SK-N-SH treated with all-trans-retinoic acid at 6 μM for 48 hours (cell line): Measurements from ENCODE around the gene ATPAF2.

Experiments used
- ARNTL ChIP-seq: fragments of 450-650 bp; formaldehyde crosslinking; IDR thresholded peaks from 2 replicates; pipeline ENCODE4 v1.5.0; 2020; ENCODE audit warnings: low read depth, mild to moderate bottlenecking, moderate library complexity, borderline replicate concordance
- BACH2 ChIP-seq: fragments of 250-450 bp; sonication (Bioruptor Pico); IDR thresholded peaks from 2 replicates; pipeline ENCODE4 v1.9.0; 2021; ENCODE audit warnings: mild to moderate bottlenecking, borderline replicate concordance
- CREB5 ChIP-seq: fragments of 250-450 bp; sonication (Bioruptor Pico); IDR thresholded peaks from 2 replicates; pipeline ENCODE4 v1.5.1; 2020; ENCODE audit warnings: low read depth, mild to moderate bottlenecking, moderate library complexity
- CSRNP3 ChIP-seq: fragments of 250-450 bp; sonication (Bioruptor Pico); IDR thresholded peaks from 2 replicates; pipeline ENCODE4 v1.5.1; 2021; ENCODE audit warnings: mild to moderate bottlenecking, moderate library complexity
- ESRRG ChIP-seq: fragments of 250-450 bp; sonication (Bioruptor Pico); IDR thresholded peaks from 2 replicates; pipeline ENCODE4 v1.6.1; 2021; ENCODE audit warnings: mild to moderate bottlenecking
- OSR1 ChIP-seq: fragments of 250-450 bp; sonication (Bioruptor Pico); IDR thresholded peaks from 2 replicates; pipeline ENCODE4 v1.8.0; 2022; ENCODE audit warnings: moderate library complexity, mild to moderate bottlenecking, inconsistent platforms
- RARB ChIP-seq: fragments of 250-450 bp; sonication (Bioruptor Pico); IDR thresholded peaks from 2 replicates; pipeline ENCODE4 v1.8.0; 2021; ENCODE audit warnings: mild to moderate bottlenecking, moderate library complexity
- SNAI2 ChIP-seq: fragments of 250-450 bp; sonication (Bioruptor Pico); IDR thresholded peaks from 2 replicates; pipeline ENCODE4 v1.5.0; 2020; ENCODE audit warnings: mild to moderate bottlenecking, moderate library complexity
- TCF4 ChIP-seq: fragments of 250-450 bp; sonication (Bioruptor Pico); IDR thresholded peaks from 2 replicates; pipeline ENCODE4 v1.8.0; 2021; ENCODE audit warnings: mild to moderate bottlenecking, moderate library complexity, borderline replicate concordance
- ZFP3 ChIP-seq: fragments of 250-450 bp; sonication (Bioruptor Pico); IDR thresholded peaks from 2 replicates; pipeline ENCODE4 v1.5.0; 2020; ENCODE audit warnings: mild to moderate bottlenecking, moderate library complexity
- ZFP30 ChIP-seq: fragments of 450-650 bp; formaldehyde crosslinking; IDR thresholded peaks from 2 replicates; pipeline ENCODE4 v1.5.0; 2022; ENCODE audit warnings: mild to moderate bottlenecking, moderate library complexity
- ZNF565 ChIP-seq: fragments of 450-650 bp; formaldehyde crosslinking; conservative IDR thresholded peaks from 2 replicates; pipeline ENCODE4 v1.5.0; 2020; ENCODE audit warnings: low read depth, mild to moderate bottlenecking, moderate library complexity
- ZNF70 ChIP-seq: fragments of 450-650 bp; formaldehyde crosslinking; IDR thresholded peaks from 2 replicates; pipeline ENCODE4 v1.5.0; 2020; ENCODE audit warnings: mild to moderate bottlenecking, moderate library complexity
- ZNF8 ChIP-seq: fragments of 450-650 bp; formaldehyde crosslinking; IDR thresholded peaks from 2 replicates; pipeline ENCODE4 v1.5.0; 2020; ENCODE audit warnings: mild to moderate bottlenecking, moderate library complexity

- no peak for TF ChIP-seq ESRRG (CRISPR knock-in tag)
- no peak for TF ChIP-seq ARNTL (CRISPR knock-in tag)
- no peak for TF ChIP-seq ZFP3
- TF ChIP-seq RARB (CRISPR knock-in tag), result no peak
- TF ChIP-seq OSR1 (CRISPR knock-in tag), result no peak
- TF ChIP-seq ZNF70 (CRISPR knock-in tag), result no peak
- TF ChIP-seq CREB5, result no peak
- no peak for TF ChIP-seq ZFP30 (CRISPR knock-in tag)
- no peak for TF ChIP-seq TCF4 (CRISPR knock-in tag)
- TF ChIP-seq ZNF565 (CRISPR knock-in tag), result no peak
- no peak for TF ChIP-seq SNAI2 (CRISPR knock-in tag)
- no peak for TF ChIP-seq BACH2
- no peak for TF ChIP-seq ZNF8 (CRISPR knock-in tag)
- no peak for TF ChIP-seq CSRNP3 (CRISPR knock-in tag)
These were observed 45.3 kb upstream of the ATPAF2 start for GRCh38 chr17:18084256-18084655.
